ENCODE results near the gene CCDC148.

CCDC148 gene

DNA sequence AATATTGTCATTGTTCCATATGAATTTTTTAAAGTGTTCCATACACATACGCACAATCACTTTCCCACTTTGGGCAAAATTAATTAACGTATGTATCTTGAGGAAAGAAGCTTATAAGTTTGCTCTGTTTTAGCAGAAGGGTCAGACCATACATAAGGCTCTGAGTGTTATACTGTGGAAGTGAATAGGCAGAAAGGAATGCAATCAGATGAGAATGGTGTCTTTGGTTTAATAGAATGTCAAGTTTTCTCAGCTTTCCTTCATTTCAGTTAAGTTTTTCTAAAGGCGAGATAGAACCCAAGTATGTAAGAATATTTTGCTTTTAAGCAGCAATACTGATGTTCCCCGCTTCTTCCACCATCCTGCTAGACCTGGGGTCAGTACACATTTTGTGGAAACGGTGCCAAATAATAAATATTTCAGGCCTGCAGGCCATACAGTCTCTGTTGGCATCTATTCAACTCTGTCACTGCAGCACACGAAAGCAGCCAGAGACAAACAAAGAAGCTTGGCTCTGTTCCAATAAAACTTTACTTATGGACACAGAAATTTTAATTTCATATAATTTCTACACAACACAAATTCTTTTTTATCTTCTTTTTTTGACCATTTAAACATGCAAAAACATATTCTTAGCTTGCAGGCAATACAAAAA lies 254.3 kb downstream of the CCDC148 start:
- no peak for DNase-seq

DNA sequence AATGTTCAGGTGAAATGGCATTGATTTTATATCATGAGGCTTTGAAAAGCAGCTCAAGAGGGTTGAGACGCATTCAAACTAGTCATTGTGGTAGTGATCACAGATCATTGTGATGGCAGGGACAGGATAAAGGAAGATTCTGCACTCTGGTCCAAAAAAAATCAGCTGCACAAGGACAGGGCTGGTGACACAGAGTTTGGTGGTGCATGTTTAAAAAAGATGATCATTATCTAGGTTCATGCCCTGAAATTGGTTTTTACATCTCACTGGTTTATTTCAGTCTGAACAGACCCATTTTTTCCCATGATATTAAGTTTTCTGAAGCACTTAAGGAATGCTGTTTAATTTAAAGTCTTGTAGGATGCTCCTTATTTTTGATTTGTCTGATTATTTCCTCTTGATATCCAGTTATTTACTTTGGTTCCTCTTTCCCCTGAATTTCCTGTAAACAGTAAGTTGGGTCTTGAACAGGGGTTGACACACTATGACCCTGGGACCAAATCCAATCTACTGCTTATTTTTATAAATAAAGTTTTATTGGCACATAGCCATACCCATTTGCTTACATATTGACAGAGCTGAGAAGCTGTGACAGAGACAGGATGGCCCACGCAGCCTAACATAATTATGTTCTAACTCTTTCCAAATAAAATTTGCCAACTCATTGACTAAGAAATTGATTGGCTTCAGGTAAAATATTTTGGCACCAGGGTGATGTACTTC lies 256.5 kb downstream of the CCDC148 start:
- DNase-seq: no peak

DNA sequence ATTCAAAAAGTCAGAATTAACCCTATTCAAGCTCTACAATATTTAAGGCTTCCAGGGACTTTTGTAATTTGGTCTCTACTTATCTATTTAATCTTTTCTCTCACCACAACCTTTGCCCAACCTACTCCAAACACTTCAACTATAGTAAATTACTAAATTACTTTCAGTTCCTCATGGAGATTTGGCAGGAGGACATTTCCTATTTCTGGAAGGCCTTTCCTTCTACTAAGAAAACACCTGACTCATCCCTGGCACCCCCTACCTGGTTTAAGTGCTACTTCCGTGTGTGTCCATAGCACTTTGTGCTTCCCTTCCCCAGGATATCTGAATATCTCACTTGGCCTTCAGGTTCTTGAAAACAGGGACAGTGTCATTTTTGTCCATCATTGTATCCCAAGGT lies 258.6 kb downstream of the CCDC148 start:
- no peak for DNase-seq

DNA sequence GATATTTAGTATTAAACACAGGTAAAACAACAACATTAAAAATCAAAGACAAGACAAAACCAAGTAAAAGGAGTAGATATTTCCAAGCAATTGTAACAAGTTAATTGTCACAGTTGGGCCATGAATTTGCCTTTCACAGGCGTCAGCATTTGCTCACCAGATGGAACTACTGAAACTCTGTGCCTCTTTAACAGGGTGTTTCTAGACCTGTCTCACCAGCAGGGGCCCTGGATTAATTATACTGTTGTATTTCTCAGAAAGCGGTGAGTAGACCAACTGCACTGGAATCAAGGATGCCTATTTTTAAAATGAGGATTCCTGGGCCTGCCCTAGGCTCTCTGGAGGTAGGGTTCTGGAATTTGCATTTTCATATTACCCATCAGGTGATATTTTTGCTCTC lies 262.3 kb downstream of the CCDC148 start:
- no peak for DNase-seq

DNA sequence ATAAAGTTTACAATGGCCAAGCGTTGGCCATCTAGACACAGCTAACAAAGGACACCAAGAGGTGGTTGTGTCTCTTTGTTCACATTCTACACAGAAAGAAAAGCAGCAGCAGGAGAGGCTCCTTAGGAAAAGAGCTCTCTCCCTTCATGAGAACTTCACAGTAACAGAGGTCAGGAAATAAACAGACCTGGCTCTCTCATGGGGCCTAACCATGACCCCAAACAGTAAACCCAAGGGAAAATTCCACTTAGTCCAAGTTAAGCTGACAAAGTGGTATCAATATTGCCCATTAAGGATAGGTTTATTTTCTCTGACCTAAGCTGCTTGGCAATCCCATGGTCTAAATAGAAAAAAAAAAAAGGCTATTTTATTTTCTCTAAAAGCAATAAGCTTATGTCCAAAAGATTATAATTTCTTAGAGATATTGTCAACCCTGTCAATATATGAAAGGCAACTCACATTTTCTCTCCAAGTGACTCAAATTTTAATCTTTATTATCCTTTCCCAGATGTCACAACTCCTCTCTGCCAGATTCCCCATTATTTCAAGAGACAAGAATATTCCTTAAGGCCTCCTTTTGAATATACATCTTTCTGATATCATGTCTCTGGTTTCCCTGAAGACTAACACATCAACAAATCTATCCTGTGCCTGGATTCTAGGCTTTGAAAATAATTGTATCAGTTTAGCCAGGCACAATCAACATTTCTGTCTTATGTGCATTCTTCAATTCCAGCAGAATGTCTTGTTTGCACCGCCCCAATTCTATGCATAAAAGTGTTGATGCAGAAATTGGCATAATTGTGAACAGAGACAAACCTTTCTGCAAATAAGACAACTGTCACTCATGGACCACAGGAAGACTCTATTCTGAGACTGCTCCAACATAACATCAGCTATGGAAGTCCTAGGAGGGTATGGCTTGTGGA lies 263.8 kb downstream of the CCDC148 start:
- no peak for DNase-seq

- DNase-seq: peak; percentile 46
These were observed 265.3 kb downstream of the CCDC148 start for GRCh38 chr2:158191076-158191895.

DNA sequence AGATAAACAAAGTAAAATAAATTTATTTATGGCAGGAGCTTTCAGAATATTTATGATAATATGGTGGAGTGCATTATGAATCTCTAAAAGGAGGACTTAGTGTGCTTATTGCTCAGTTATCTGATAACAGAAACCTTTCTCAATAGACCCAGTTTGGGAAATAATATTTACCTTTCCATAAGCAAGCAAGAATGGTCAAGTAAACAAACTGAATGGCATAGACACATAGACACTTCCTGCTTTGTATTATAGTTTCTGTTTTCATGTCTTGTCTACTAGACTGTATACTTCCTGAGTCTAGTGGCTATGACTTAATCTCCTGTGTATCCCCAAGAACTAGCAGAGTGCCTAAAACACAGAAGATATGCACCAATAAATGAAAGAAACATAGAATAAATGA lies 267.0 kb downstream of the CCDC148 start:
- no peak for DNase-seq

DNA sequence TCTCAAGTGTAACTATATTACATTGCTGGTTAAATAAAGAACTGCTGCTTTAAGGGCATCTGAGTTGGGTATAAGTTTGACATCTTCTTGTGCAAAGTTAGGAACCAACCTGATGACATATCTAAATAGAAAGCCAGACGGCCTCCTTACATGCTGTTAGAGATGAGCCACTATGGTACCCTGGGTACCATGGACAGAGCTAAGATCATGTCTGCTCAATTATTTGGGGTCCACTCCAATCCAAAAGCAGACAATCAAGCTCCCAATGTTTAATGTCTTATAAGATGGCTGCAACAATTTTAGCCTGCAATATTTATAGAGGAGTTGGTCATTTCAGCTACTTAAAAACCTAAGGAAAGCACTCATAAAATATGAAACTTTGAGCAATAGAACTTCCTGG lies 268.6 kb downstream of the CCDC148 start:
- no peak for DNase-seq

DNA sequence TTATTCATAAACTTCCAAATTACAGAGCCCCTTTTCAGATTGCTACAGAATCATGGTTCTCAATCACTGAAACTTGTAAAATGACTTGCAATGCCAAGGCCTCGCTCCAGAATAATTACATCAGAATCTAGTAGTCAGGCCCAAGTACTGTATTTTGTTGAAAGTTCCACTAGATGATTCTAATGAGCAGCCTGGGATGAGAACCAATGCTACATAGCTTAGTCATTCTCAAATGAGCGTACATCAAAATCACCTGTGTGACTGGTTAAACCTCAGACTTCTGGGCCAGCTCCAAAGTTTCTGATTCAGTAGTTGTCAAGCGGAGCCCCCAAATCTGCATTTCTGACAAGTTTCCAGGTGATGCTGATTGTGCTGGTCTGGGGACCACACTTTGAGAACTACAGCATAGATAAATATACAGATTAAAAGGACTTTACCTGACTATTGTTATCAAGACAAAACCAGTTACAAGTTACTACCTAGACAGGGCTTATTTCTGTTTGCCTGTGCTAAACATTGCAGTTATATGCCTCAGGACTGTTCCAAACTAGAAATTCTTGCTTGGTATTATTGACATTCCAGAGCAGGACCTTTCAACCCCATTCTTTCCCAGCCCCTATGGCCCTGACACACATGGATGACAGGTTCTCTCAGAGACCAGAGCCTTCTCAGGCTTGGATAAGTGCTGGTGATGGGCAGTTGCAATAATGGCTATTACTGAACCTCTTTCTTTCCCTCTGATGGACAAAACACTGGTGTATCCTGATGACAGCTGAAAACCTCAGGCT lies 271.8 kb downstream of the CCDC148 start:
- DNase-seq: no peak

GRCh38 chr2:158184001-158184400 lies 272.6 kb downstream of the CCDC148 start:
- no peak for DNase-seq

GRCh38 chr2:158182676-158183295 lies 273.8 kb downstream of the CCDC148 start:
- no peak for DNase-seq

DNA sequence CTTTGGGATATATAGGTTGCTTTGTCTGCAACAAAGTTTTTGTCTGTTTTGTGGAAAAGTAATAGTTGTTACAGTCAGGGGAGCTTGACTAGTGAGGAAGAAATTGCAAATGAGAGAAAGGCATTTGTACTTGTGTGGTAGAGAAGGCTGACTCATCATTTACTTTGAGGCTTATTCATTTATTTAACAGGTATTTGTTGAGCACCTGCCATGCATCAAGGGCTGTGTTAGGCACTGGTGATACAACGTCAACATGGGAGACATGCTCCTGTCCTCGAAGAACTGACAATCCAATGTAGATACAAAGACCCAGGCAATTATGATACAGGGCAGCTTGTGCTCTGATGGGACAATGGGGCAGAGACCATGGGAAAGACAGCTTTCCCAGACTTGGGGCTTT lies 275.4 kb downstream of the CCDC148 start:
- no peak for DNase-seq

DNA sequence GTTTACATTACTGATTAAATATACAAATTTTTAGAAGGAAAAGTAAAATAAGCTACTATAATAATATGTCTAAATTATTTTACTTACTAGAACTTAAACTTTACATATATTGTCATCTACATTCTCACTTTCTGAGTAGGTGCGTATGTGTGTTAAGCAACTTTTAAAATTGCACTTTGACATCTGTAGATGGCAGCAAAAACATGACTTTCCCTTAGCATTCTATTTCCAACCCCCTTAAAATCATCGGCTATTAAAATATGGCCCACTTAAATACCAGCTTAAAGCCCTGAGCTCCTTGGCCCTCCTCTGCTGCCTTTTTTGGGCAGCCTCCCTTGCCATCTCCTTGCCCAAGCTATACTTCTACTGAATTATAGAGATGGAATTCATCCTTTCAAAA lies 276.9 kb downstream of the CCDC148 start:
- no peak for DNase-seq

GRCh38 chr2:158178646-158179045 lies 277.9 kb downstream of the CCDC148 start:
- no peak for DNase-seq

DNA sequence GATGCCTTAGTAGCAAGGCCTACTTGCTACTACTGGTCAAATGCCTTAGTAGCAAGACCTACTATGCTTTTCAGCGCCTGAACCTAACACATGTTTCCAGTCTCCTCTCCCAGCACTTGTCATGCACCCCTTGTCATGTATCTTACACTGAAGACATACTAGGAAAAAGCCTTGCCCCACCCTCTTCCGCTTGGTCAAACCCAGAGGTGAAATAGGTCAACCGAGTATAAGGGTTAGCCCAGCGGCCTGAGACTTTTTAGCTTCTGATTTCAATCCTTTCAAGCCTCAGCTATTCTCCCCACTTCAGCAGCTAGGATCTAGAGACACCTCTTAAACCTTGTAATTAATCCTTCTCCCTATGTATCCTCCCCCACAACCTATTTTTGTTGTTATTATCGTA lies 281.6 kb downstream of the CCDC148 start:
- no peak for DNase-seq

DNA sequence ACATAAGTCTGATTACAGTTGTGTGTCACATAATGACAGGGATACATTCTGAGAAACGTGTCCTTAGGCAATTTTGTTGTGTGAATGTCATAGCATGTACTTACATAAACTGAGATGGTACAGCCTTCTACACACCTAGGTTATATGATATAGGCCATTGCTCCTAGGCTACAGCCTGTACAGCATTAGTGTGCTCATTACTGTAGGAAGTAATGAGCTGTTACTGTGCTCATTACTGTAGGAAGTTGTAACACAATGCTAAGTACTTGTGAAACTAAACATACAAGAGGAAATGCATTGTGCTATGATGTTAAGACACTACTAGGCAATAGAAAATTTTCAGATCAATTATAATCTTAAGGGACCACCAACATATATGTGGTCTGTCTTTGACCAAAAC lies 282.1 kb downstream of the CCDC148 start:
- DNase-seq: no peak

DNA sequence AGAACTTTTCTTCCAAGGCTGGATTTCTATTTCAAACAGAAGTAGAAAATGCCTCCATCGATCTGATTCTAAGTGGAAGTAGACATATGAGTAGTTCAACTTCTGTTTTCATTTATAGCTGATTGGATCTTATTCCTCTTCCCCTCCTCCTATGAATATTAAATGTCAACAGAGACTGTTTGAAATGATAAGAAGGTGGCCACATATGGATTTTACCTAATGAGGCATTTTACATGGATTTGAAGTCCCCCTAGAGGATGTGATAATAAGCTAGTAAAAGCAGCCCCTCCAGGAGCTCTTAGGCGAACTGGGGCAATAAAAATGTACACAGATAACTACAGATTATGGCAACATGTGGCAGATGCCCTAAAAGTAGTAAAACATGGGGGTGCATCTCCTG lies 283.8 kb downstream of the CCDC148 start:
- no peak for DNase-seq

- no peak for DNase-seq
These were observed 302.0 kb downstream of the CCDC148 start for GRCh38 chr2:158154596-158154995.

- no peak for DNase-seq
These were observed 303.1 kb downstream of the CCDC148 start for GRCh38 chr2:158153270-158154015.

DNA sequence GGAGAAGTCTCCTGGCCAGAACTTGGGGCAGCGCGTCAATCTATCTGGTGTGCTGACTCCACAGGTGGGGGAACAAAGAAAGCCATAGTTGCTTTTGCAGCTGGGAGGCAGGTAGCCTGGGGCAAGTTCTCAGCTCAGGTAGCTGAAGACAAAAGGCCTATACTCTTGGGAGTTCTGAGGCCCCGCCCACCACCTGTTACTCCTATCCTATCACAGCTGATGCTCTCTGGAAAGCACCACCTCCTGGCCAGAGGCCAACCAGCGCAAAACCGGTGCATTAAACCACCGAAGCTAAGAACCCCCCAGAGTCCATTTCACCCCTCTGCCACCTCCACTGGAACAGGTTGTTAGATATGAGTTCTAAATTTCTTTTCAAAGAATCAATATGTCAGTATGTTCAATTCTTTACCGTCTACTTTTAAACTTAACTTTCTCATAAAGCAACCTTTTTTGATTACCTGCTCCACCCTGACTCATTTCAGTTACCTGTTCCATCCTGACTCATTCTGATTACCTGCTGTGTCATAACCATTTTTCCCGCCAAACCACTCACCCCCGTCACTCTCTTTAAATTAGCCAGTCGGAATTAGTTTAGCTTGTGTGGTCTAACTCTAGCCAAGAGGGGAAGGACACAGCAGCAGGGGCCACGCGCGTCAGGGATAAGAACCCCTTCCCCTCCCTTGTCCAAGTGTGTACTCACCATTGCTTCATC lies 311.5 kb downstream of the CCDC148 start:
- no peak for DNase-seq

Data from activated CD4-positive, alpha-beta T cell treated with anti-CD3 and anti-CD28 coated beads for 48 hours (primary cell).